K562 (cell line): ENCODE data around the gene PTPRT. TPM values are rescaled to one million over a fixed set of nuclear protein-coding genes. Genes with fewer than 3 reads are reported as not detected.

Experiments
- ATAC-seq: fragments of 200-7000 bp; cut with Tn5 transposase; 3 replicates; pipeline ENCODE4 v1.9.1; 2020; ENCODE audit warnings: moderate library complexity
- BruUV-seq: library from RNA; stranded (reverse); fragments of 400-500 nt; replicated peaks from 2 replicates; lab custom pipeline; 2021; lab: Mats Ljungman, UMichigan
- CTCF ChIA-PET: fragments of 300-600 bp; formaldehyde crosslinking; extraction: SDS; loops from one replicate; lab custom pipeline; 2021; ENCODE audit warnings: low intra/inter-chr PET ratio; lab: Yijun Ruan, JAX
- POLR2A ChIA-PET: fragments of 300-600, 350-650 bp; sonication (Branson Sonifier 250); formaldehyde crosslinking; extraction: SDS; loops from one replicate; lab custom pipeline; 2021; ENCODE audit warnings: antibody characterized with exemption, inconsistent platforms; lab: Yijun Ruan, JAX
- DNase-seq, 4 experiments: peaks; one replicate each; pipeline versions ENCODE4 v3.0.0 to v3.0.0-alpha.2; 2011 to 2018; ENCODE audit warnings: low spot score in 3 of 4, mixed read lengths in 3 of 4; ENCODE audit errors: extremely low read depth in 1 of 4
- FAIRE-seq: peaks from 2 replicates; lab custom pipeline; 2011; peaks lifted over from hg19 to GRCh38; lab: Jason Lieb, UNC
- H2AFZ ChIP-seq: 2 replicates; pipeline ENCODE4 v1.6.0; 2011; ENCODE audit warnings: low read depth, low read length, control low read depth, inconsistent platforms
- H3K27ac ChIP-seq: fragments of 200-600 bp; 3 replicates; pipeline ENCODE4 v1.8.0; 2011; ENCODE audit warnings: low read depth, mild to moderate bottlenecking, control low read depth, inconsistent platforms, low read length, moderate library complexity, mixed read lengths; ENCODE audit errors: extremely low read depth
- H3K27me3 ChIP-seq, 2 experiments: fragments of 300-600 bp in 1 of 2; 2 replicates in 1 of 2; 3 replicates in 1 of 2; pipeline versions ENCODE4 v1.6.0 to v1.8.0; 2011; ENCODE audit warnings: inconsistent platforms in 2 of 2, low read length in 2 of 2, mild to moderate bottlenecking in 1 of 2, mixed read lengths in 1 of 2, moderate library complexity in 1 of 2; ENCODE audit not compliant: control insufficient read depth in 2 of 2, insufficient read depth in 2 of 2
- H3K36me3 ChIP-seq: fragments of 300-600 bp; 3 replicates; pipeline ENCODE4 v1.8.0; 2011; ENCODE audit warnings: mild to moderate bottlenecking, low read length, inconsistent platforms; ENCODE audit not compliant: control insufficient read depth, insufficient read depth
- H3K4me1 ChIP-seq, 2 experiments: fragments of 200-600 bp in 1 of 2; replicated peaks in 1 of 2; 2 replicates in 1 of 2; 3 replicates in 1 of 2; pipeline versions ENCODE4 v1.5.1 to v1.8.0; 2011; ENCODE audit warnings: inconsistent platforms in 2 of 2, low read length in 2 of 2, mild to moderate bottlenecking in 1 of 2, mixed read lengths in 1 of 2, moderate library complexity in 1 of 2; ENCODE audit not compliant: control insufficient read depth in 2 of 2, insufficient read depth in 2 of 2
- H3K4me2 ChIP-seq: 2 replicates; pipeline ENCODE4 v1.6.1; 2011; ENCODE audit warnings: low read length, control low read depth, inconsistent platforms, mixed read lengths; ENCODE audit not compliant: insufficient read depth
- H3K4me3 ChIP-seq: fragments of 200-600 bp; sonication (generic), shearing (Covaris generic); 2 replicates; pipeline ENCODE4 v1.5.1; 2016; ENCODE audit warnings: control low read depth, inconsistent platforms
- H3K79me2 ChIP-seq: fragments of 200-600 bp; 3 replicates; pipeline ENCODE4 v1.8.0; 2011; ENCODE audit warnings: low read length, inconsistent platforms; ENCODE audit not compliant: control insufficient read depth, insufficient read depth
- H3K9ac ChIP-seq, 2 experiments: 2 replicates each; pipeline versions ENCODE4 v1.6.0 to v1.6.1; 2011; ENCODE audit warnings: low read depth in 2 of 2, low read length in 2 of 2, control low read depth in 1 of 2, inconsistent platforms in 1 of 2, mild to moderate bottlenecking in 1 of 2, mixed read lengths in 1 of 2; ENCODE audit not compliant: insufficient read depth in 1 of 2
- H3K9me1 ChIP-seq: one replicate; pipeline ENCODE4 v1.6.0; 2011; ENCODE audit warnings: inconsistent platforms, mild to moderate bottlenecking, low read length, moderate library complexity; ENCODE audit not compliant: control insufficient read depth, insufficient read depth
- H3K9me3 ChIP-seq: replicated peaks from 2 replicates; pipeline ENCODE4 v1.5.1; 2011; ENCODE audit warnings: low read depth, low read length, inconsistent platforms; ENCODE audit not compliant: control insufficient read depth, insufficient read depth
- H4K20me1 ChIP-seq: replicated peaks from 2 replicates; pipeline ENCODE4 v1.6.1; 2011; ENCODE audit warnings: low read length, inconsistent platforms, mixed read lengths; ENCODE audit not compliant: control insufficient read depth, insufficient read depth
- ARID2 ChIP-seq: fragments of 450-650 bp; IDR thresholded peaks from 2 replicates; pipeline ENCODE4 v1.6.1; 2017; ENCODE audit warnings: antibody characterized with exemption, mild to moderate bottlenecking
- CBFA2T2 ChIP-seq: fragments of 450-650 bp; conservative IDR thresholded peaks from 2 replicates; pipeline ENCODE4 v1.6.1; 2017; ENCODE audit warnings: mild to moderate bottlenecking
- E2F3 ChIP-seq: fragments of 250-450 bp; sonication (Bioruptor Pico); IDR thresholded peaks from 2 replicates; pipeline ENCODE4 v1.4.0; 2020; ENCODE audit warnings: mild to moderate bottlenecking
- FOSL1 ChIP-seq: fragments of 200-800 bp; sonication (Bioruptor generic); conservative IDR thresholded peaks from 2 replicates; pipeline ENCODE4 v1.6.1; 2016; ENCODE audit warnings: missing genetic modification characterization, missing compliant biosample characterization
- GATAD2A ChIP-seq: fragments of 450-650 bp; IDR thresholded peaks from 2 replicates; pipeline ENCODE4 v1.6.1; 2017
- KLF16 ChIP-seq: IDR thresholded peaks from 2 replicates; pipeline ENCODE4 v1.6.1; 2016; ENCODE audit warnings: antibody characterized with exemption
- LARP7 ChIP-seq: fragments of 450-650 bp; IDR thresholded peaks from 2 replicates; pipeline ENCODE4 v1.6.1; 2016
- MCM7 ChIP-seq, 2 experiments: fragments of 450-650 bp; IDR thresholded peaks; 2 replicates each; pipeline ENCODE4 v1.6.1; 2016 to 2018
- MECOM ChIP-seq: fragments of 250-450 bp; sonication (Bioruptor Pico); IDR thresholded peaks from 2 replicates; pipeline ENCODE4 v1.8.0; 2022; ENCODE audit warnings: inconsistent platforms
- PURB ChIP-seq: sonication (generic); formaldehyde crosslinking; IDR thresholded peaks from 2 replicates; pipeline ENCODE4 v1.9.0; 2021; ENCODE audit warnings: low read depth, mild to moderate bottlenecking, missing genetic modification reagents
- RBM25 ChIP-seq: fragments of 200-400 bp; formaldehyde crosslinking; IDR thresholded peaks from 2 replicates; pipeline ENCODE4 v1.6.1; 2018; ENCODE audit warnings: low read length, low read depth, moderate library complexity; ENCODE audit not compliant: severe bottlenecking
- RREB1 ChIP-seq: fragments of 250-450 bp; sonication (Bioruptor Pico); IDR thresholded peaks from 2 replicates; pipeline ENCODE4 v1.4.0; 2020
- SIRT6 ChIP-seq: IDR thresholded peaks from one replicate; pipeline ENCODE4 v1.6.1; 2012; ENCODE audit warnings: low read depth, mild to moderate bottlenecking, control low read depth, inconsistent platforms, low read length, moderate library complexity
- SMAD4 ChIP-seq: fragments of 250-450 bp; sonication (Bioruptor Pico); conservative IDR thresholded peaks from 2 replicates; pipeline ENCODE4 v1.8.0; 2021; ENCODE audit warnings: inconsistent platforms, mild to moderate bottlenecking, moderate library complexity
- TARDBP ChIP-seq: fragments of 450-650 bp; IDR thresholded peaks from 2 replicates; pipeline ENCODE4 v1.6.1; 2016
- TCF7L2 ChIP-seq: fragments of 150-350 bp; IDR thresholded peaks from 2 replicates; pipeline ENCODE4 v1.6.1; 2016; ENCODE audit warnings: low read depth, mild to moderate bottlenecking, low read length, moderate library complexity
- ZNF699 ChIP-seq: fragments of 250-450 bp; sonication (Bioruptor Pico); IDR thresholded peaks from 2 replicates; pipeline ENCODE4 v1.8.0; 2021; ENCODE audit warnings: mild to moderate bottlenecking, moderate library complexity; ENCODE audit not compliant: insufficient replicate concordance
- WGBS: fragments of 100-300 bp; shearing (Covaris generic); methylation state at CpG from one replicate; pipeline ENCODE4 v1.1.6; 2016; ENCODE audit warnings: low coverage, mixed read lengths; ENCODE audit not compliant: insufficient coverage; ENCODE audit errors: missing lambda C conversion rate; 5-methylcytosine and 5-hydroxymethylcytosine counted together
- in situ Hi-C: fragments of 300-500 bp; cut with MboI; formaldehyde crosslinking; loops from 4 replicates; pipeline ENCODE4 v1.15.0; 2018; ENCODE audit warnings: inconsistent platforms, mixed read lengths
- intact Hi-C: fragments of 100-400 bp; cut with micrococcal nuclease; formaldehyde crosslinking; loops from 2 replicates; pipeline ENCODE4 v1.14.2; 2022
- polyA plus RNA-seq, 8 experiments: library from polyadenylated mRNA; depleted of rRNA in 4 of 8; stranded (reverse) in 5 of 8; unstranded in 3 of 8; fragments of >200 nt; fragmentation: Nextera tagmentation in 2 of 8; fragmentation: Illumina TruSeq in 1 of 8; extraction: Ambion mirVana in 2 of 8; extraction: Trizol in 1 of 8; gene quantifications; 2 replicates each; pipeline versions ENCODE4 v1.2.1 to v1.2.3, GENCODE V29; 2011 to 2014; ENCODE audit warnings: inconsistent platforms in 1 of 8, missing spikeins in 1 of 8
- total RNA-seq, 7 experiments: library from RNA; depleted of rRNA in 6 of 7; stranded (reverse); fragments of >200 nt in 6 of 7; fragmentation: Illumina TruSeq in 2 of 7; extraction: Trizol in 2 of 7; gene quantifications; 2 replicates each; pipeline versions ENCODE4 v1.2.1 to v1.2.3, GENCODE V29; 2011 to 2021; ENCODE audit warnings: low replicate concordance in 1 of 7

Gene PTPRT
- total and polyA plus RNA-seq, 9 of the 15 experiments (the other 6 are each of a cell fraction or from before 2014, with no cell fraction given) = not detected

GRCh38 chr20:42309050-42309449 is 880.7 kb downstream of the PTPRT start (continued):
- TF ChIP-seq CBFA2T2 (no peak), ZNF699 (CRISPR knock-in tag) (no peak), MECOM (CRISPR knock-in tag) (no peak), TARDBP (no peak), GATAD2A (no peak), SIRT6 (no peak), SMAD4 (no peak), KLF16 (no peak), E2F3 (CRISPR knock-in tag) (no peak), ARID2 (no peak)

GRCh38 chr20:42308171-42308570 is 881.5 kb downstream of the PTPRT start:
- DNase-seq (no peak), FAIRE-seq (no peak), ATAC-seq (no peak)
- no peaks in the 10 kb centered on the region for H3K36me3 ChIP-seq
- CTCF ChIA-PET = no interaction called here
- H2AFZ ChIP-seq = no peak overlapping the region
- no peak overlapping the region for H3K4me3 ChIP-seq
- no peaks in the 10 kb centered on the region for H3K4me1 ChIP-seq
- H3K27ac ChIP-seq = no peak overlapping the region
- no peaks in the 10 kb centered on the region for H3K9me3 ChIP-seq
- intact Hi-C loops (no loop called here), in situ Hi-C loops (no loop called here)
- H3K27me3 ChIP-seq = no peaks in the 10 kb centered on the region
- no peaks in the 10 kb centered on the region for H4K20me1 ChIP-seq
- no peak overlapping the region for H3K9ac ChIP-seq
- no peaks in the 10 kb centered on the region for H3K9me1 ChIP-seq
- BruUV-seq = no TSS peak
- H3K79me2 ChIP-seq = no peaks in the 10 kb centered on the region
- H3K4me2 ChIP-seq = no peak overlapping the region
- POLR2A ChIA-PET = no interaction called here
- WGBS = 0% methylated on average over 4 of the region's 4 CpGs
- TF ChIP-seq PURB (no peak), RBM25 (no peak), TCF7L2 (no peak), LARP7 (no peak), RREB1 (CRISPR knock-in tag) (no peak), MCM7 (IDR thresholded peaks at IDR 0.05) (no peak), FOSL1 (tag) (peak; percentile 89)
